ENCODE results near the gene ARGLU1.

DNA sequence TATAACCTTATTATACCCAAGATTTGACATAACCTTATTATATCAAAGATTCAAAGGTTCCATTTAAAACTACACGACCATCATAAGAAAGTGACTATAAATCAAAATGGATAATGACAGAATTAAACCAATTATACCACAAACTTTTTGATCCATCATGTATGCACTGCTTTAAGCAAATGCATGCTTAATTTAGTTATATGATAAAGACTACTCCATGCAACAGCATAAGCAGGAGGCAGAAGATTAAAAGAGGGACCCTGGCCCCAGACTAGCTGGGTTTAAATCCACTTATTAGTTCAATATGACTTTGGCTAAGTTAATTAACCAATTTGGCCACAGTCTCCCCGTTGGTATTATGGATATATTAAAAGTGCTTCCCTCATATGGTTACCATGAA is 43.8 kb downstream of the ARGLU1 start:
- TF ChIP-seq, protein P1, sequence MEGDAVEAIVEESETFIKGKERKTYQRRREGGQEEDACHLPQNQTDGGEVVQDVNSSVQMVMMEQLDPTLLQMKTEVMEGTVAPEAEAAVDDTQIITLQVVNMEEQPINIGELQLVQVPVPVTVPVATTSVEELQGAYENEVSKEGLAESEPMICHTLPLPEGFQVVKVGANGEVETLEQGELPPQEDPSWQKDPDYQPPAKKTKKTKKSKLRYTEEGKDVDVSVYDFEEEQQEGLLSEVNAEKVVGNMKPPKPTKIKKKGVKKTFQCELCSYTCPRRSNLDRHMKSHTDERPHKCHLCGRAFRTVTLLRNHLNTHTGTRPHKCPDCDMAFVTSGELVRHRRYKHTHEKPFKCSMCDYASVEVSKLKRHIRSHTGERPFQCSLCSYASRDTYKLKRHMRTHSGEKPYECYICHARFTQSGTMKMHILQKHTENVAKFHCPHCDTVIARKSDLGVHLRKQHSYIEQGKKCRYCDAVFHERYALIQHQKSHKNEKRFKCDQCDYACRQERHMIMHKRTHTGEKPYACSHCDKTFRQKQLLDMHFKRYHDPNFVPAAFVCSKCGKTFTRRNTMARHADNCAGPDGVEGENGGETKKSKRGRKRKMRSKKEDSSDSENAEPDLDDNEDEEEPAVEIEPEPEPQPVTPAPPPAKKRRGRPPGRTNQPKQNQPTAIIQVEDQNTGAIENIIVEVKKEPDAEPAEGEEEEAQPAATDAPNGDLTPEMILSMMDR (IDR thresholded peaks at IDR 0.05 in 4 of 5, conservative IDR thresholded peaks at IDR 0.05 in 1 of 5): no peak
- TF ChIP-seq POLR2A (IDR thresholded peaks at IDR 0.05): no peak

All from gastrocnemius medialis (tissue), 4 donors.